HG02981 (cell line): ENCODE measurements around the gene SDHAF3.
"Not testable (repeated sequence)": the region's sequence is repeated elsewhere in the genome, so short reads cannot be mapped to it uniquely, and the experiment has no call there.

Experiments used
- ATAC-seq: cut with Tn5 transposase; IDR thresholded peaks from one replicate; pipeline ENCODE4 v1.9.1; 2021; ENCODE audit warnings: mild to moderate bottlenecking, moderate library complexity; ENCODE audit not compliant: unreplicated experiment

Gene SDHAF3

GRCh38 chr7:97117372-97118188 lies at the start of gene SDHAF3:
TSS of gene SDHAF3 (plus strand) at chr7:97117698. CDS start at chr7:97117724, 26 bp downstream.
- ATAC-seq = peak; percentile 92

DNA sequence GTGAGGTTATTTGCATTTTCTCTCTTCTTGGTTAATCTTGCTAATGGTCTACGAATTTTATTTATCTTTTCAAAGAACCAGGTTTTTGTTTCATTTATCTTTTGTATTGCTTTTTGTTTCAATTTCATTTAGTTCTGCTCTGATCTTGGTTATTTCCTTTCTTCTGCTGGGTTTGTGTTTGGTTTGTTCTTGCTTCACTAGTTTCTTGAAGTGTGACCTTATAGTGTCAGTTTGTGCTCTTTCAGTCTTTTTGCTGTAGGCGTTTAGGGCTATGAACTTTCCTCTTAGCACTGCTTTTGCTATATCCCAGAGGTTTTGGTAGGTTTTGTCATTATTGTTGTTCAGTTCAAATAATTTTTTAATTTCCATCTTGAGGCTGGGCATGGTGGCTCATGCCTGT lies 45.5 kb upstream of the SDHAF3 start:
- ATAC-seq = not testable (repeated sequence)

DNA sequence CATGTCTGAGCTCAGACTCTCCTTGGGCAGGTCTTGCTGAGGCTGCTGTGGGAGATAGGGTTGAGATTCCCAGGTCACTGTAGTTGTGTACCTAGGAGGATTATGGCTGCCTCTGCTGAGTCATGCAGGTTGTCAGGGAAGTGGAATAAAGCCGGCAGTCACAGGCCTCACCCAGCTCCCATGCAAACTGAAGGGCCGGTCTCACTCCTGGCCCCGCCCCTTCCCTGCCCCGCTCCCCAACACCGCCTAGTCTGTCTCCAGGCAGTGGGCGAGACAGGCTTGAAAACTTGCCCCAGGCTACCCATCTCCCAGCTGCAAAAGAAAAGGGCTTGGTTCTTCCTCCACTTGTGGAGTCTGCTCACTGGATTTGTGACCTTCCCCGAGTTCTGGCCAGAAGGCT lies 41.6 kb upstream of the SDHAF3 start:
- ATAC-seq = no peak

GRCh38 chr7:97078023-97078969 lies 39.2 kb upstream of the SDHAF3 start:
- ATAC-seq = no peak

- no peak for ATAC-seq
Measured at GRCh38 chr7:97079300-97079699, 38.2 kb upstream of the SDHAF3 start.

DNA sequence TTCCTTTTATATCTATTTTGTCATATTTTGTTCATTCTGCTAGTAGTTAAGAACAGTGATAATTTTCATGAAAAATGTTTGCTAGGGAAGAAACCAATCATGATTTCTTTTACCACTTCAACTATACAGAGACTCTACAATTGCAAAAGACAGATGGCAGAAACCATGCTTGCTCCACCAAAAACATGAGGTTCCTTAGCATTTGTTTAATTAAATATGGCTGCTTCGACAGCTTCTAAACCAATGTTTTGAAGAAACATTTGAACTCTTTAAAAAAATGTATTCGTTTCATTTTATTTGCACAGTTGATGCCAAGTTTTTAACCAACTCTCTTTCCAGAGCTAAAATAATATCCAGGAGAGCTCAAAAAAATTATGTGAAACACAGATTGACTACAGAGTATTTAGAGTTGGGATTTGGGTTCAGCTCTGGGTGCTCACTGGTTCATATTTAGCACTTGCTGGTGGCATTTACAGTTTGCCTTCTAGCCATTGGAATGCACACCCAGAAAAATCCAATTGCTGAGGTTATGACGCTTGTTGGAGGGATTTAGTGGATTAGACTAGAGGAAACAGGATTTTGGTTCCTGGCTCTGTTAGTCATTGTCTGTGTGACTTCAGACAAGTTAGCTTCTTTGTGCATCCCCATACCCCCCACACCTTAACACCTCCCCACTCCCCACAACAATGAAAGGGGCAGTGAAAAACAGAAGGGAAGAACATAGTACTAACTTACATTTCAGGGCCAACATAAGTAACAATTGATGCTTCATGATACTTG lies 35.8 kb upstream of the SDHAF3 start:
- no peak for ATAC-seq

- no peak for ATAC-seq
Measured at GRCh38 chr7:97088364-97088763, 29.1 kb upstream of the SDHAF3 start.

- no peak for ATAC-seq
Measured at GRCh38 chr7:97089771-97090170, 27.7 kb upstream of the SDHAF3 start.

- ATAC-seq = no peak
Measured at GRCh38 chr7:97090761-97091353, 26.6 kb upstream of the SDHAF3 start.

DNA sequence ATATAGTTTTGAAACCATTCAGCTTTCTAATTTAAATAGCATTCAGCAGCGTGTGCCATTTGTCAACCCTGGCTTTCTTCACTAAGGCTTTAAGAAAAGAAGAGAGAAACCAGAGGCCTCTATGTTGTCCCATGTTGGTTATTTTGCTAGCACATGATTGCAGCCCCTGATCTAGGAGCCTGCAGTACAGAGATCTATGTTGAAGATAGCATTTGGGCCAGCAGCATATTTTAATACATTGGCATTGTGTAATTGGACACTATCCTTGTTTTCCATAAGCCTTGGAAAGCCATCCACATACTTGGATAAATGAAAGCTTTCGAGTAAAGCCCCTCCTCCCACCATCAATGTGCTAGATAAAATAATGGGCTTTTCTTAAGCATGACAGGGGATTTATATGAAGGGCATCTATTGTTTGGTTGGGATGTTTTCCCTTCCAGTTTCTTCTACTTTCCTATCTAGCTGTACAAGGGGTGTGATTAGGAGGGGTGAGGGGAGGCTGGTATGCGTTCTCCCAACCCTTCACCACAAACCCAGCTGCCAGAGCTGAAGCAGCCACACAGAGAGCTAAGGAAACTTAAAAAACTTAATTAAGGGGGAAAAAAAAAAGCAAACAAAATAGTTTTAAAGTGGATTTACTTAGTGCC lies 23.1 kb upstream of the SDHAF3 start:
- ATAC-seq = no peak

GRCh38 chr7:97096037-97096436 lies 21.5 kb upstream of the SDHAF3 start:
- no peak for ATAC-seq

- ATAC-seq = no peak
Measured at GRCh38 chr7:97096661-97097060, 20.8 kb upstream of the SDHAF3 start.

DNA sequence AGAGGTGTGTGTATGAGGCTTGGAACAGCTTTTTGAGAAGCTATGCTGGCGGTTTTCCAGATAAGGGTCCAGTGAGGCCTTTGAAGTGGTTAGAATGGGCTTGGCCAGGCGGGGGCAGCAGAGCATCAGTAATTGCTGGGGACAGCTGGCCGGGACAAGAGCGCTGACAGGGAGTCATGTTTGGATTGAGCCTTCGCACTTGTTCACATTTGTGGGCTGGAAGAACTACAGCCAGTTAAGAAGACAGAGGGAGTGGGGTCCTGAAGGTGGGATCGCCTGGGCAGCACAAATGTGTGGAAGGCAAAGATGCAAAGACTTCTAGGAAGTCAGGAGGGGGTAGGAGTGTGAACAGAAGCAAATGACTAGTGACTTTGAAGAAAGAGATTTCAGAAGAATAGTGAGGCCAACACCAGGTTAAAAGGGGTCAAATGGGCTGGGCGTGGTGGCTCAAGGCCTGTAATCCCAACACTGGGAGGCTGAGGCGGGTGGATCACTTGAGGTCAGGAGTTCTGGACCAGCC lies 12.7 kb upstream of the SDHAF3 start:
- peak; percentile 97 for ATAC-seq

DNA sequence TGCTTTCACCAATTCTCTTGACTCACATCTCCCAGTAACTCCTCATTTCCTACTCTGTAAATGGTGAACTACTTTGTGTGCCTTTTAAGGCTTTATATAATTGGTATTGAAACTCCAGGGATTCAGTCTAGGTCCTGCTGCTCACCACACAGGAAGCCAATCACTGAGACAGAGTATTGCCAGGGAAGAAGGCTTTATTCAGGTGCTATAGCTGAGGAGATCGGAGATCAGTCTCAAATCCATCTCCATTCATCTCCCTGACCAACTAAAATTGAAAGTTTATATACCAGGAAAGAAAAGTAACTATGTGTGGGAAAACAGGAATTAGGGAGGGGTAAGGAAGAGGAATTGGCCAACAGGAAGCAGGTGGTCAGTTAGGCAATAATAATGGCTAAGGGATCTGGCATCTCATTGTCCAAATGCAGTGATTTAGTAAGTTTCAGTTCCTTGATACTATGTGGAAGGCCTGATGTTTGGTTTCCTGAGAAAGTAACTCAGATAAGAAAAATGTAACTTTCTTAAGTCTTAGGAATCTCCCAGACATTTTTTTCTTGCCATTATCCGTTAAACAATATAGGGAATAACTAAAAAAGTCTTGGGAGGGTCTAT lies 10.2 kb upstream of the SDHAF3 start:
- ATAC-seq = no peak

- ATAC-seq = no peak
Measured at GRCh38 chr7:97116308-97116707, 1.2 kb upstream of the SDHAF3 start.

DNA sequence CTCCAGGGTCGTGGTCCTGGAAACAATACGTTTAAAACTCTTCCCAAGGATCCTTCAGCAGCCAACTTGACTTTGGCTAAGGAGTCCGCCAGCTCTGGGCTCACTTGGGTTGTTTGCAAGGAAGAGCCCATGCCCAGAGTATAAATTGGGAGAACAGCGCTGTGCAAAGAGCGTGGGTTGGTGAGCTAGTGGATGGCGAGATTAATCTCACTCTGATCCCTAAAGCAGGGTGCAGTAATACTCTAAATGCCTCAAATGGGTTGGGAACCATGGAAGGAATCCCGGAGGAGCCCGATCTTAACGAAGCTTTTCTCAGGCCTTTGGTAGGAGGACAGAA lies 495 bp upstream of the SDHAF3 start:
- no peak for ATAC-seq

GRCh38 chr7:97118306-97118917 lies 914 bp downstream of the SDHAF3 start:
- no peak for ATAC-seq

GRCh38 chr7:97119747-97120146 lies 2.2 kb downstream of the SDHAF3 start:
- no peak for ATAC-seq
